ENCODE data around the gene NOTCH2.

DNA sequence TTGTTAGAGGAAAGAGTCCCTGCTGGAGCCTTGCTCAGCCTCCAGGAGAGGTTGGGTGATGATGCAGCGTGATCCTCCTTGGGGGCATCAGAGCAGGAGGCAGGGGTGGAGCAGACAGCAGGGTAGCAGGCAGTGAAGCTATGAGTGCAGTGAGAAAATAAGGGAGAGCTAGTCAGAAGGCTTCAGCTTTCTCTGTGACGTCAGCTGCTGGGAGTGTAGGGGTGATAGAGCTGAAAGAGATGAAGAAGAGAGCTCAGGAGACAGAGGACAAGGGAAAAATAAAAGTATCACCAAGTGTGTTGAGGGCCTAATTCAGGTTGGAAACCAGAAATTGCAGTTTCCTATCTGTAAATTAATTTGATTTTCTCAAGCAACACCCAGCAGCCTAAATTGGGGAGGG, 170.9 kb downstream of the NOTCH2 start:
- TF ChIP-seq, protein P1, sequence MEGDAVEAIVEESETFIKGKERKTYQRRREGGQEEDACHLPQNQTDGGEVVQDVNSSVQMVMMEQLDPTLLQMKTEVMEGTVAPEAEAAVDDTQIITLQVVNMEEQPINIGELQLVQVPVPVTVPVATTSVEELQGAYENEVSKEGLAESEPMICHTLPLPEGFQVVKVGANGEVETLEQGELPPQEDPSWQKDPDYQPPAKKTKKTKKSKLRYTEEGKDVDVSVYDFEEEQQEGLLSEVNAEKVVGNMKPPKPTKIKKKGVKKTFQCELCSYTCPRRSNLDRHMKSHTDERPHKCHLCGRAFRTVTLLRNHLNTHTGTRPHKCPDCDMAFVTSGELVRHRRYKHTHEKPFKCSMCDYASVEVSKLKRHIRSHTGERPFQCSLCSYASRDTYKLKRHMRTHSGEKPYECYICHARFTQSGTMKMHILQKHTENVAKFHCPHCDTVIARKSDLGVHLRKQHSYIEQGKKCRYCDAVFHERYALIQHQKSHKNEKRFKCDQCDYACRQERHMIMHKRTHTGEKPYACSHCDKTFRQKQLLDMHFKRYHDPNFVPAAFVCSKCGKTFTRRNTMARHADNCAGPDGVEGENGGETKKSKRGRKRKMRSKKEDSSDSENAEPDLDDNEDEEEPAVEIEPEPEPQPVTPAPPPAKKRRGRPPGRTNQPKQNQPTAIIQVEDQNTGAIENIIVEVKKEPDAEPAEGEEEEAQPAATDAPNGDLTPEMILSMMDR (IDR thresholded peaks at IDR 0.05), result no peak
- no peak for TF ChIP-seq POLR2A (IDR thresholded peaks at IDR 0.05)
